IMR-90 (cell line): ENCODE measurements around the gene CXXC4. TPM values are rescaled to one million over a fixed set of nuclear protein-coding genes. Genes with fewer than 3 reads are reported as not detected.

Experiments used
- ATAC-seq: fragments of 200-7000 bp; cut with Tn5 transposase; 2 replicates; pipeline ENCODE4 v1.9.1; 2020; ENCODE audit warnings: low read depth, mild to moderate bottlenecking, moderate library complexity
- BruUV-seq: library from RNA; stranded (reverse); fragments of 400-500 nt; replicated peaks from 2 replicates; lab custom pipeline; 2021; lab: Mats Ljungman, UMichigan
- CTCF ChIA-PET: fragments of 300-600 bp; formaldehyde crosslinking; extraction: SDS; loops from one replicate; lab custom pipeline; 2021; ENCODE audit warnings: antibody characterized with exemption; lab: Yijun Ruan, JAX
- POLR2A ChIA-PET: fragments of 300-600 bp; sonication (Branson Sonifier 250); formaldehyde crosslinking; loops from one replicate; lab custom pipeline; 2022; ENCODE audit warnings: antibody characterized with exemption; ENCODE audit not compliant: unreplicated experiment; lab: Charles Lee
- DNase-seq: peaks from one replicate; pipeline ENCODE4 v3.0.0; 2013
- H2AFZ ChIP-seq: replicated peaks from 2 replicates; pipeline ENCODE3; 2013; ENCODE audit warnings: low read length, mild to moderate bottlenecking; ENCODE audit not compliant: poor library complexity
- H2AK5ac ChIP-seq: 2 replicates; pipeline ENCODE4 v1.6.1; 2013; ENCODE audit warnings: low read depth, low read length, inconsistent platforms
- H2AK9ac ChIP-seq: replicated peaks from 2 replicates; pipeline ENCODE3; 2013; ENCODE audit warnings: mild to moderate bottlenecking, low read depth, low read length, moderate library complexity; ENCODE audit not compliant: poor library complexity
- H2BK120ac ChIP-seq: 2 replicates; pipeline ENCODE4 v1.6.1; 2013; ENCODE audit warnings: low read depth, low read length, inconsistent platforms
- H2BK15ac ChIP-seq: 3 replicates; pipeline ENCODE4 v1.6.1; 2013; ENCODE audit warnings: low read depth, low read length, inconsistent platforms
- H2BK20ac ChIP-seq: 2 replicates; pipeline ENCODE4 v1.6.1; 2013; ENCODE audit warnings: low read depth, mild to moderate bottlenecking, inconsistent platforms, low read length, moderate library complexity
- H2BK5ac ChIP-seq: 2 replicates; pipeline ENCODE4 v1.6.1; 2013; ENCODE audit warnings: mild to moderate bottlenecking, low read depth, low read length, inconsistent platforms; ENCODE audit not compliant: poor library complexity, severe bottlenecking
- H3K14ac ChIP-seq: replicated peaks from 2 replicates; pipeline ENCODE4 v1.6.1; 2013; ENCODE audit warnings: low read depth, low read length, inconsistent platforms
- H3K18ac ChIP-seq: 2 replicates; pipeline ENCODE4 v1.6.1; 2013; ENCODE audit warnings: low read depth, low read length, control low read depth
- H3K23ac ChIP-seq: 2 replicates; pipeline ENCODE4 v1.6.1; 2013; ENCODE audit warnings: low read depth, low read length, inconsistent platforms
- H3K27ac ChIP-seq: 2 replicates; pipeline ENCODE4 v1.5.1; 2013; ENCODE audit warnings: mild to moderate bottlenecking, control low read depth, low read length; ENCODE audit not compliant: insufficient read depth
- H3K27me3 ChIP-seq: 2 replicates; pipeline ENCODE4 v1.6.1; 2013; ENCODE audit warnings: low read length; ENCODE audit not compliant: control insufficient read depth, insufficient read depth
- H3K36me3 ChIP-seq: 2 replicates; pipeline ENCODE4 v1.6.1; 2013; ENCODE audit warnings: low read length, mixed read lengths; ENCODE audit not compliant: control insufficient read depth, insufficient read depth
- H3K4ac ChIP-seq: 2 replicates; pipeline ENCODE4 v1.6.1; 2013; ENCODE audit warnings: low read depth, low read length, inconsistent platforms
- H3K4me1 ChIP-seq: 2 replicates; pipeline ENCODE4 v1.6.1; 2013; ENCODE audit warnings: low read length, mixed read lengths; ENCODE audit not compliant: control insufficient read depth, insufficient read depth
- H3K4me2 ChIP-seq: 2 replicates; pipeline ENCODE4 v1.6.1; 2013; ENCODE audit warnings: low read depth, mild to moderate bottlenecking, control low read depth, low read length, moderate library complexity
- H3K4me3 ChIP-seq: 2 replicates; pipeline ENCODE4 v1.5.1; 2013; ENCODE audit warnings: low read depth, mild to moderate bottlenecking, control low read depth, low read length, moderate library complexity; ENCODE audit not compliant: insufficient read depth
- H3K56ac ChIP-seq: 2 replicates; pipeline ENCODE4 v1.6.1; 2013; ENCODE audit warnings: low read length, inconsistent platforms; ENCODE audit not compliant: insufficient read depth; ENCODE audit errors: extremely low read depth
- H3K79me1 ChIP-seq, 2 experiments: 2 replicates each; pipeline ENCODE4 v1.6.1; 2013; ENCODE audit warnings: low read length in 2 of 2, inconsistent platforms in 1 of 2, low read depth in 1 of 2
- H3K9ac ChIP-seq: 2 replicates; pipeline ENCODE4 v1.6.1; 2013; ENCODE audit warnings: low read depth, low read length, control low read depth
- H3K9me1 ChIP-seq: 2 replicates; pipeline ENCODE4 v1.6.1; 2013; ENCODE audit warnings: low read length, inconsistent platforms; ENCODE audit not compliant: insufficient read depth
- H3K9me3 ChIP-seq: 2 replicates; pipeline ENCODE4 v1.6.1; 2013; ENCODE audit warnings: low read length; ENCODE audit not compliant: control insufficient read depth, insufficient read depth
- H4K20me1 ChIP-seq: 2 replicates; pipeline ENCODE4 v1.6.1; 2013; ENCODE audit warnings: low read length, inconsistent platforms; ENCODE audit not compliant: insufficient read depth
- H4K5ac ChIP-seq: 2 replicates; pipeline ENCODE4 v1.6.1; 2013; ENCODE audit warnings: mild to moderate bottlenecking, low read depth, low read length, control low read depth
- H4K8ac ChIP-seq, 2 experiments: 2 replicates each; pipeline ENCODE4 v1.6.1; 2013; ENCODE audit warnings: low read depth in 2 of 2, low read length in 2 of 2, control low read depth in 1 of 2, inconsistent platforms in 1 of 2
- H4K91ac ChIP-seq: 2 replicates; pipeline ENCODE4 v1.6.1; 2013; ENCODE audit warnings: low read depth, low read length, inconsistent platforms; ENCODE audit not compliant: insufficient read depth
- NFE2L2 ChIP-seq: fragments of 150-350 bp; IDR thresholded peaks from 2 replicates; pipeline ENCODE4 v1.6.1; 2016; ENCODE audit warnings: low read depth, mild to moderate bottlenecking, low read length
- SMC3 ChIP-seq: fragments of 150-350 bp; IDR thresholded peaks from 2 replicates; pipeline ENCODE4 v1.6.1; 2016; ENCODE audit warnings: low read depth, mild to moderate bottlenecking, antibody characterized with exemption, low read length, moderate library complexity
- WGBS, 2 experiments: methylation state at CpG; one replicate each; pipeline versions ENCODE4 v1.1.5 to v1.1.7; 2013; ENCODE audit warnings: missing lambda C conversion rate in 2 of 2; ENCODE audit not compliant: insufficient read length in 1 of 2; ENCODE audit errors: extremely low coverage in 2 of 2; 5-methylcytosine and 5-hydroxymethylcytosine counted together
- dilution Hi-C: fragments of 300-500 bp; cut with HindIII; formaldehyde crosslinking; loops from one replicate; pipeline ENCODE4 v1.14.3; 2018; ENCODE audit warnings: low sequenced_read_pairs; ENCODE audit not compliant: unreplicated experiment
- in situ Hi-C: fragments of 300-500 bp; cut with MboI; formaldehyde crosslinking; loops from 3 replicates; pipeline ENCODE4 v1.14.3; 2019; ENCODE audit warnings: low sequenced_read_pairs, inconsistent platforms, mixed read lengths
- intact Hi-C: fragments of 100-400 bp; cut with micrococcal nuclease; formaldehyde crosslinking; loops from 2 replicates; pipeline ENCODE4 v1.10.0; 2022
- polyA plus RNA-seq, 3 experiments: library from polyadenylated mRNA; depleted of rRNA; stranded (reverse); fragments of >200 nt; gene quantifications; 2 replicates each; pipeline ENCODE4 v1.2.3, GENCODE V29; 2012; ENCODE audit warnings: low replicate concordance in 1 of 3
- total RNA-seq: library from RNA; depleted of rRNA; stranded (reverse); fragments of >200 nt; gene quantifications from 2 replicates; pipeline ENCODE4 v1.2.3, GENCODE V29; 2012

The CXXC4 gene
- total and polyA plus RNA-seq, 2 of the 4 experiments (the other 2 are of a cell fraction), result not detected

- H3K23ac ChIP-seq, result no peak overlapping the region
- H2BK120ac ChIP-seq, result no peak overlapping the region
- no peak overlapping the region for H4K91ac ChIP-seq
- H3K27ac ChIP-seq, result no peak overlapping the region
- H2BK20ac ChIP-seq, result no peak overlapping the region
- ChIA-PET POLR2A (no interaction called here), CTCF (interaction anchor here (1.2 kb wide), 1 partner anchor 20 kb away, joined by 3 read pairs; no protein-coding TSS in a partner anchor)
- WGBS, 2 experiments, result no CpG with 5 or more reads among the region's 3 CpGs
- no peak overlapping the region for H2AFZ ChIP-seq
- H3K36me3 ChIP-seq, result no peaks in the 10 kb centered on the region
- no peak overlapping the region for H3K4me2 ChIP-seq
- BruUV-seq, result no TSS peak
- peaks cover 12% of the 10 kb centered on the region for H3K27me3 ChIP-seq
- H3K9ac ChIP-seq, result no peak overlapping the region
- no peak overlapping the region for H2BK5ac ChIP-seq
- no peak overlapping the region for H4K5ac ChIP-seq
- dilution Hi-C loops, result no loop called here
- no peaks in the 10 kb centered on the region for H3K9me3 ChIP-seq
- H4K20me1 ChIP-seq, result no peaks in the 10 kb centered on the region
- no peak overlapping the region for H3K56ac ChIP-seq
- H3K14ac ChIP-seq, result no peak overlapping the region
- no peak overlapping the region for H3K4ac ChIP-seq
- no peak overlapping the region for H2BK15ac ChIP-seq
- ATAC-seq (no peak), DNase-seq (no peak)
- no peak overlapping the region for H2AK9ac ChIP-seq
- intact Hi-C loops, result no loop called here
- in situ Hi-C loops, result no loop called here
- H3K4me1 ChIP-seq, result no peaks in the 10 kb centered on the region
- no peaks in the 10 kb centered on the region for H3K9me1 ChIP-seq
- TF ChIP-seq SMC3, result no peak
- TF ChIP-seq NFE2L2, result no peak
- H4K8ac ChIP-seq, result no peak overlapping the region
- H3K4me3 ChIP-seq, result no peak overlapping the region
- no peak overlapping the region for H3K18ac ChIP-seq
- H2AK5ac ChIP-seq, result no peak overlapping the region
- H3K79me1 ChIP-seq, result no peaks in the 10 kb centered on the region
These were observed 1.4 kb downstream of the CXXC4 start for GRCh38 chr4:104493081-104493831.
